ENCODE data around the gene MRFAP1L1.

The MRFAP1L1 gene

DNA sequence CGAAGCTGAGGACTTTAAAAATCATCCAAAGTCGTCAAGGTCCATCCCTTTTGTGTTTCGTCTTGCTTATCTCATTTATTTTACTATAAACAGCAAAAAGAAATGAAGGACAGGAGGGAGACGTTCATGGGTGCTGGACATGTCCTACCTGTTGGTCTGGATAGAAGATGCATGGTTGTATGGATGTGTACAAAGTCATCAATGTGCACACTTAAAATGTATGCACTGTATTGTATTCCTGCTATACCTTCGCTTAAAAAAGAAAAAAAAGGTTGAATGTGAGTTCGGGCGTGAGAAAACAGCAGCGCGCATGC is 6.0 kb upstream of the MRFAP1L1 start:
- no peak for DNase-seq

DNA sequence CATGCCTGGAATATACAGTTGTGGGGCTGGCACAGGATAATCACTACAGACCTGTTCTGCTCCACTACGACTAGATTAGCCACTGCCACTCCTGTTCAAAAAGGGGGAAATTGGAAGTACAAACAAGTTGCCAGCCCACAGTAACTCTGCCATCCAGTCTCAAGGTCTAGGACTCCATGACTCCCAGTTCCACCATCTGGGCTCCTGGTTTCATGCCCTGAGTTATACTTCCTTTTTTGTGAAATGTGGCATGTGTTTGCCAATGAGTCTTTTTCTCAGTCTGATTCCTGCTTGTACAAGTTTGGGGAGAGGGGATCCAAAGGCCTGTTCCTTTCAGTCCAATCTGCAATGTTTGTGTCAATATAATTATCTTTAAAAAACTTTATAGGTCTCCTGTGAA is 5.3 kb upstream of the MRFAP1L1 start:
- no peak for DNase-seq

DNA sequence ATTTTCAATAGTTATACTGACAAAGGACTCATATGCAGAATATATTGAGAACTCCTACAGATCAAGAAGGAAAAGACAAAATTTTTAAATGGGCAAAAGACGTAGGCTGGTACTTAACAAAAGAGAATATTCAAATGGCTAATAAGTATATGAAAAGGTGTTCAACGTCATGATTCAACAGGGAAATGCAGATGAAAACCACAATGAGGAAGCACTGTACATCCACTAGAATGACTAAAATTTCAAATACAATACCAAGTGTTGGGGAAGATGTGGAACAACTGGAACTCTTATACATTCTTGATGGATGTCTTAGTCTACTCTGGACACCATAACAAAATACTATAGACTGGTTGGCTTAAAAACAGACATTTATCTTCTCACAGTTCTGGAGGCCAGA is 1.3 kb upstream of the MRFAP1L1 start:
- no peak for DNase-seq

- DNase-seq = no peak
Observed at GRCh38 chr4:6710282-6710681, 617 bp upstream of the MRFAP1L1 start.

DNA sequence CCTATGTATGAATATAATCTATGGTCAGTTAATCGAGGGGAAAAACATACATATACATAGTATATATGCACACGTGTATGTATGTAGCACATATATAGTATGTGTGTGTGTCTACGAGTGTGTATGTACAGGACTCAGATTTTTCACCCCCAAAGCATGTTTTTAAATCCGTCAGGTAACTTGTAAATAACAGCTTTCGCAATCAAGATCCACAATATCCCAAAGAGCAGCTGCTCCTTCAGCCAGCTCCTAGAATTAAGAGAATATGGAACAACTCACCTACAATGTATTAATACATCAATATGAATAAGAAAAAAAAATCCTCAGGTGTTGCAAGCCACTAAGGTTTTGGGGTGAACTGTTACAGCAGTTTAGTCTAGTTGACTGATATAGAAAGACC is 3.5 kb downstream of the MRFAP1L1 start:
- DNase-seq = no peak

GRCh38 chr4:6705646-6706045 is 4.0 kb downstream of the MRFAP1L1 start:
- no peak for DNase-seq

- DNase-seq = peak; percentile 22
Observed at GRCh38 chr4:6703786-6704185, 5.9 kb downstream of the MRFAP1L1 start.

GRCh38 chr4:6702761-6703160 is 6.9 kb downstream of the MRFAP1L1 start:
- no peak for DNase-seq

DNA sequence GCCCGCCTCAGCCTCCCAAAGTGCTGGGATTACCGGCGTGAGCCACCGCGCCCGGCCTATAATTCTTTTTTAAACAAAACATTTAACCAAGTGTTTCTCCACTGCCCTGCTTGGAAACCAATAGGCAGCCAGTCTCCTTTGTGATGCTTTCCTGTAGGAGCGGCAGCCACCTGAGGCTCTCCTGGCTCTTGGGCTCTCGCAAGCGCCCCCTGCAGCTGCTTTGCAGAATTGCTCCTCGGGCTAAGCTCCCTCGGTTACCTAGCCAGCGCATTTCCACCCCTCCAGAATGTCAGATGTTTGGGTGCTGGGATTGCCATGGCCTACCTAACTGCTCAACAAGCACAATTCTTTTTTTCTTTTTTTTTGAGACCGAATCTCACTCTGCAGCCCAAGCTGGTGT is 8.3 kb downstream of the MRFAP1L1 start:
- DNase-seq = no peak

GRCh38 chr4:6699903-6700302 is 9.8 kb downstream of the MRFAP1L1 start:
- no peak for DNase-seq

GRCh38 chr4:6699388-6699787 is 10.3 kb downstream of the MRFAP1L1 start:
- DNase-seq = no peak

DNA sequence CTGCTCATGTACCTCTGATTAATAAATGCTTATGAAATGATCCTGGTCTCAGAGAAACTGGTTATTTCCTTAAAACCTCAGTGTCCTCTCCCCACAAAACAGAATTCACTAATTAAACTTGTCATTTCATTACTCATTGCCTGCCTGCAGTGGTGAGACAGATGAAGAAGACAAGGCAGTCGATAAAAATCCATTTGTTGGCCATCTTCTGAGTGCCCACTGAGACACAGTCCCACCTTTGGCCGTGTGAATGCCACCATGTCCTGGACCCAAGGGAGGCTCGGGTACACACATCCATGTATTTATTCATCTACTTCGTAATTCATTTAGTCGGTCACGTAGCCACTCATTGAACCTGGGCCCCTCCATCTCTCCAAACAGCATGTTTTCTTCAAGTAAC is 12.5 kb downstream of the MRFAP1L1 start:
- DNase-seq = no peak

DNA sequence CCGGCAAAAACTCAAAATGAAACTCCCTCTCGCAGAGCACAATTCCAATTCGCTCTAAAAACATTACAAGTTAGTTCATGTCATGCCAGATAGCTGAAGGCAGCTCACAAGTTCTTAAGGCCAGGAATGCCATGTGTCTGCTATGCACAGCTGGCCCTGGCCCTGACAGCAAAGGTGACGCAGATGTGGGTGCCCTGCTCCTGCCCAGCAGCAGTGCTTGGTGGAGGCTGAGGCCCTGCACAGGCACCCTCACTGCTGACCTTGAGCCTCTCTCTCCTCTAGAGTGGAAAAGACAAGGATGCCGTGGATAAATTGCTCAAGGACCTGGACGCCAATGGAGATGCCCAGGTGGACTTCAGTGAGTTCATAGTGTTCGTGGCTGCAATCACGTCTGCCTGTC is 13.1 kb downstream of the MRFAP1L1 start:
- no peak for DNase-seq

- no peak for DNase-seq
Observed at GRCh38 chr4:6695660-6696610, 13.7 kb downstream of the MRFAP1L1 start.

DNA sequence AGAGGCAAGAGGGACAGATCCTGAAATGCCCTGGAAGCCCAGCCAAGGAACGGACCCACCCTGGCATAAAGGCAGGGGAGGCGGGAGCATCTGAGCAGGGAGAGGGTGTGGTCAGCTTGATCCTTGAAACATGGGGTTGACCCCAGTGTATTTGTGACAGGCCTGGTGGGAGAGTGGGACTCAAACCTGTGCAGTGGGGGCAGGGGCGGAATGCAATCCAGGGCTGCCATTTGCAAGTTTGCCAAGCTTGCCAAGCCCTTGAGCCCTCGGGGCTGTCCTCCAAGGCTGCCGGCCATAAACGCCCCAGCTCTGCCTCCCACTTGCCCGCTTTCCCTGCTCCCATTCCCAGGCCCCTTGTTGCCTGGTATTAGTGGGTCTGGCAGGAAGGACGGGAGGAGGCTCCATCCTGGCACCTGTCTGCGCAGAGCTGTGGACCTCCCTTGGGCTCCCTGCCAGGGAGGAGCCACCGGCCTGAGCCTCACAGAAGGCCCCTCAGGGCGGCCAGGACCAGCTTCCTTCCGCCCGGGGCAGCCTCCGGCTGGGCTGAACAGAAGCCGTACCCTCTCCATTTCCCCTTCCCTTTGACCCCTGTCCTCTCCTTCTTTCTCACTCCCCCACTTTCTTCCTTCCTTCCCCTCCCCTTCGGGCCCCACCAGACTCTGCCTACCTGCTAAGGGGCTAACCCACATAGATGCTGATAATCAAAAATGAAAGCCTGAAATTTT is 15.3 kb downstream of the MRFAP1L1 start:
- no peak for DNase-seq

- no peak for DNase-seq
Observed at GRCh38 chr4:6693231-6694176, 16.2 kb downstream of the MRFAP1L1 start, which contains the start of gene S100P. Gene S100P, plus strand, starts transcription at chr4:6693878. Its CDS starts 55 bp downstream, at chr4:6693933.

- no peak for DNase-seq
Observed at GRCh38 chr4:6692806-6693205, 16.9 kb downstream of the MRFAP1L1 start.

GRCh38 chr4:6692379-6692778 is 17.3 kb downstream of the MRFAP1L1 start:
- no peak for DNase-seq

DNA sequence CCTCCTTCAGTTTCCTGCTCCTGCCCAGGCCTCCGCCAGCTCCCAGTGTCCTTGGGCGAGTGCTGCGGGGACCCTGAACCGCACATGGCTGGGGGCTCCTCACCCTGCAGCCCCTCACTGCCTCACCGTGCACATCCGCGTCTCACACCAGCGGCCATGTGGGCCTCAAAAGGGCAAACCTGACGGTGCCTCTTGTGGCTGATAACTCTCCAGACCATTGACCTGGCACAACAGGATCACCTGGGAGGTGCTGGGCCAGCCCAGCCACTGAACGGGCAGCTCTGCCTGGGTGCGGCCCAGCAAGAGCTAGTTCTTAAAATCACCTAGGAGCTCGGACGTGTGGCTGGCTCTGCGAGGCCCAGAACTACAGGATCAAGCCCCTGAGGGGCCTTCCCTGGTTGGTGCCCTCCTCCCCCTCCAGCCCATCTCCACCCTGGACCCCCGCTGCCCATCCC is 20.1 kb downstream of the MRFAP1L1 start:
- DNase-seq = no peak

DNA sequence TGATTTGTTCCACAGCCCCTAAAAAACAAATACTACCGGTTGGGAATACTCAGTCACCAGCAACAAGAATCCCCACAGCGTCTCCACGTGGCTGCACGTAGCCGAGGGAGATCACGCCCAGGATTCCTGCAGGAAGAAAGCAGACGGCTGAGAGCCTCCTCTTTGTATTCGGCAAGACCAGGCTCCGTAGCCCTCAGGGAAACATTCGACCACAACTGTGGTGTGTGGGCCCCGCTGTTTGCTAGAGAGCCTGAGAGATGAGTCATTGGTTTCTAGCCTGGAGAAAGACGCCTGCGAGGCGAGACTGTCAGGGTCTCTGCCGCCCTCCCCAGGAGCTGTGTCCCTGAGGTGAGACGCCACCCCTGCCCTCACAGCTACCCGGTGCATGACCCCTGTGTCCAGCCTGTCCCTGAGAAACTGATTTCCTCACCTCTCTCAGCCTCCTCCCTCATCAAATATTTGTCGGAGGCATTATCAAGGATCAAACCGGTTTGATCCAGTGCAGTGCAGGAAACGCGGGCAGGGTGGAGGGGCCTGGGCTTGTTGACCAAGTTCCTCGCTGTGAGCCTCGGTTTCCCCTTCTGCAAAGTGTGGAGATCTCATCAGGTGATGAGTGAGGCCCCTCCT is 20.7 kb downstream of the MRFAP1L1 start:
- no peak for DNase-seq

GRCh38 chr4:6687947-6688878 is 21.5 kb downstream of the MRFAP1L1 start:
- no peak for DNase-seq

All from RPMI8226 (cell line).